BE2C (cell line): ENCODE data around the gene CD93. TPM values are rescaled to one million over a fixed set of nuclear protein-coding genes. Genes with fewer than 3 reads are reported as not detected.

Experiments used
- DNase-seq: peaks from one replicate; pipeline ENCODE4 v3.0.0-alpha.2; 2020
- H3K27me3 ChIP-seq: fragments of 250-450 bp; sonication (Bioruptor Pico); 2 replicates; pipeline ENCODE4 v1.5.1; 2020; ENCODE audit warnings: mild to moderate bottlenecking
- H3K36me3 ChIP-seq: fragments of 250-450 bp; sonication (Bioruptor Pico); 2 replicates; pipeline ENCODE4 v1.5.1; 2020; ENCODE audit warnings: mild to moderate bottlenecking
- H3K4me1 ChIP-seq: fragments of 250-450 bp; sonication (Bioruptor Pico); 2 replicates; pipeline ENCODE4 v1.5.1; 2020
- H3K4me3 ChIP-seq: 2 replicates; pipeline ENCODE4 v1.5.1; 2011; ENCODE audit warnings: low read depth, low read length
- H3K9me3 ChIP-seq: fragments of 250-450 bp; sonication (Bioruptor Pico); 2 replicates; pipeline ENCODE4 v1.5.1; 2020
- polyA plus RNA-seq: library from polyadenylated mRNA; unstranded; fragments of >200 nt; gene quantifications from one replicate; pipeline ENCODE4 v1.2.1, GENCODE V29; 2012; ENCODE audit warnings: low read depth, missing spikeins; ENCODE audit not compliant: insufficient read length, insufficient read depth
- TF ChIP-seq, protein P1 (sequence below): IDR thresholded peaks from 2 replicates; pipeline ENCODE4 v1.5.1; 2012; ENCODE audit warnings: mild to moderate bottlenecking, low read depth, low read length

The CD93 gene, protein sequence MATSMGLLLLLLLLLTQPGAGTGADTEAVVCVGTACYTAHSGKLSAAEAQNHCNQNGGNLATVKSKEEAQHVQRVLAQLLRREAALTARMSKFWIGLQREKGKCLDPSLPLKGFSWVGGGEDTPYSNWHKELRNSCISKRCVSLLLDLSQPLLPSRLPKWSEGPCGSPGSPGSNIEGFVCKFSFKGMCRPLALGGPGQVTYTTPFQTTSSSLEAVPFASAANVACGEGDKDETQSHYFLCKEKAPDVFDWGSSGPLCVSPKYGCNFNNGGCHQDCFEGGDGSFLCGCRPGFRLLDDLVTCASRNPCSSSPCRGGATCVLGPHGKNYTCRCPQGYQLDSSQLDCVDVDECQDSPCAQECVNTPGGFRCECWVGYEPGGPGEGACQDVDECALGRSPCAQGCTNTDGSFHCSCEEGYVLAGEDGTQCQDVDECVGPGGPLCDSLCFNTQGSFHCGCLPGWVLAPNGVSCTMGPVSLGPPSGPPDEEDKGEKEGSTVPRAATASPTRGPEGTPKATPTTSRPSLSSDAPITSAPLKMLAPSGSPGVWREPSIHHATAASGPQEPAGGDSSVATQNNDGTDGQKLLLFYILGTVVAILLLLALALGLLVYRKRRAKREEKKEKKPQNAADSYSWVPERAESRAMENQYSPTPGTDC
- polyA plus RNA-seq, result 0.17 TPM

DNA sequence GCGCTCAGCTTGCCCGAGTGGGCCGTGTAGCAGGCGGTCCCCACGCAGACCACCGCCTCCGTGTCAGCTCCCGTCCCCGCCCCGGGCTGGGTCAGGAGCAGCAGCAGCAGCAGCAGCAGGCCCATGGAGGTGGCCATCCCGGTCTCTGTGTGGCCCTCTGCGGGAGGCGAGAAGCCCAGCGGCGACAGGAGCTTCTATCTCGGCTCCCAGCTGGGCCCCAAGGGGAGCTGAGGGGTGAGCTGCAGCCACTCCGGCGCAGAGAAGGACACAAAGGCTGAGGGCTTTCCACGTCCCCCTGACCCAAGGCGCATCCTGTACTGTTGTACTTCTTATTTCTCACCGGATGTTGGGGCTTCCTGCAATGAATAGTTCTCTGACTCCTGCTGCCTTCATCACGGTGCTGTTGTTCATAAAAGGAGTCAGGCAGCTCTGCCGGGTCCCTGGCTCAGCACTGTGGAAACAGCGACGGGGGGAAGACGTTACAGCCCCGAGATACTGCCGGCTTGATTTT lies at the start of gene CD93:
CD93 (minus strand) TSS at position 269 of the 511 bp plus-strand sequence; CDS start at position 137, 132 bp downstream.
- TF ChIP-seq, protein P1, sequence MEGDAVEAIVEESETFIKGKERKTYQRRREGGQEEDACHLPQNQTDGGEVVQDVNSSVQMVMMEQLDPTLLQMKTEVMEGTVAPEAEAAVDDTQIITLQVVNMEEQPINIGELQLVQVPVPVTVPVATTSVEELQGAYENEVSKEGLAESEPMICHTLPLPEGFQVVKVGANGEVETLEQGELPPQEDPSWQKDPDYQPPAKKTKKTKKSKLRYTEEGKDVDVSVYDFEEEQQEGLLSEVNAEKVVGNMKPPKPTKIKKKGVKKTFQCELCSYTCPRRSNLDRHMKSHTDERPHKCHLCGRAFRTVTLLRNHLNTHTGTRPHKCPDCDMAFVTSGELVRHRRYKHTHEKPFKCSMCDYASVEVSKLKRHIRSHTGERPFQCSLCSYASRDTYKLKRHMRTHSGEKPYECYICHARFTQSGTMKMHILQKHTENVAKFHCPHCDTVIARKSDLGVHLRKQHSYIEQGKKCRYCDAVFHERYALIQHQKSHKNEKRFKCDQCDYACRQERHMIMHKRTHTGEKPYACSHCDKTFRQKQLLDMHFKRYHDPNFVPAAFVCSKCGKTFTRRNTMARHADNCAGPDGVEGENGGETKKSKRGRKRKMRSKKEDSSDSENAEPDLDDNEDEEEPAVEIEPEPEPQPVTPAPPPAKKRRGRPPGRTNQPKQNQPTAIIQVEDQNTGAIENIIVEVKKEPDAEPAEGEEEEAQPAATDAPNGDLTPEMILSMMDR, result no peak
- no peak for DNase-seq
- Histone ChIP-seq H3K4me3 (no peak within 1 kb of the TSS), H3K27me3 (no peaks in the 10 kb centered on the region), H3K4me1 (no peaks in the 10 kb centered on the region), H3K9me3 (no peaks in the 10 kb centered on the region), H3K36me3 (no peaks in the 10 kb centered on the region)

DNA sequence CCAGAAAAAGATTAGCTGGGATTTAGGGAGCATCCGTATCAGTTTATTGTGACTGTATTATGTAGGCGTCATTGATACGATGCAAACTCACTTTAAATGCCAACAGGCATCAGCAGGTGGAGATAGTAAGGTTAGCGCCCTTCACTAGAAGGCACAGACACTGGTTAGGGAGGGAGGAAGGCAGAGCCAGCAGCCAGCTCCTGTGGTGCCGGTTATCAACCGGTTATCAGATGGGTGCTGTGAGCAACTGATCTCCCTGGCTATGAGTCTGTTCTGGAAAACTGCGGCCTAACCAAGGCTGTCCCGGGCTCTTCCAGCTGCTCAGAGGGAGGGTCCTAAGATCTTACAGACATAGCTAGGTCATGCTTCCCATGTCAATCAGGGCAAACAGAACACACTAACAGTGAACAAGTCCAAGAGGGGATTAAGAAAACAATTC lies 47.5 kb upstream of the CD93 start:
- no peak overlapping the region for H3K4me3 ChIP-seq
- TF ChIP-seq, protein P1, result no peak
- H3K36me3 ChIP-seq, result no peaks in the 10 kb centered on the region
- no peaks in the 10 kb centered on the region for H3K9me3 ChIP-seq
- no peak for DNase-seq
- no peaks in the 10 kb centered on the region for H3K4me1 ChIP-seq
- no peaks in the 10 kb centered on the region for H3K27me3 ChIP-seq

DNA sequence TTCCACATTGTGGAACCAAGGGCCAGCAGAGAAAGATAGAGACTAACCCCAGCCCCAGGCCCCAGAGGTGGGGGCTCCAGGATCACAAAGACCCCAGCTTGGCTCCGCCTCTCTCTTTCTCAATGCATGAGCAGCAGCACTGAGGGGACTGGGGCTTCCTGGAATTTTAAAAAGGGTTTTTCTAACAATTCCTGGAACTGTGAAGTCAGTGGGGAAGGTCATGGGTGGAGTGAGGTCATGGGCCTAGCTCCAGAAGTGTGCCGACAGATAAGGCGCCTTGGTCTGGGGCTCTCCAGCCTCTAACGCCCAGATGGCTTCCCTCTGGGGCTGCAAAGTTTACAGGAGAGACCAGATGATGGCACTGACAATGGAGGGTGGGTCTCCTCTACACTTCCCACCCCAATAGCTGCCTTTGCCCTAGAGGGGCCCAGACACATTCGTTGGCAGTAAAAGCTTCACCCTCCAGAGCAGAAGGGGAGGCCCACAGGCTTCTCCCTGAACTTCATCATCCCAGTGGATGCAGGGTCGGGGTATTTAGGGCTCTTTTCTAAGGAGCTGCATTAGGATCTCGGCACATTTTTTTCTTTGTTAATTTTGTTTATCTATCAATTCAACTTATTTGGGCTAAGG lies 46.9 kb upstream of the CD93 start:
- no peaks in the 10 kb centered on the region for H3K9me3 ChIP-seq
- DNase-seq, result no peak
- no peaks in the 10 kb centered on the region for H3K27me3 ChIP-seq
- TF ChIP-seq, protein P1, result no peak
- H3K4me1 ChIP-seq, result no peaks in the 10 kb centered on the region
- H3K4me3 ChIP-seq, result no peak overlapping the region
- no peaks in the 10 kb centered on the region for H3K36me3 ChIP-seq

DNA sequence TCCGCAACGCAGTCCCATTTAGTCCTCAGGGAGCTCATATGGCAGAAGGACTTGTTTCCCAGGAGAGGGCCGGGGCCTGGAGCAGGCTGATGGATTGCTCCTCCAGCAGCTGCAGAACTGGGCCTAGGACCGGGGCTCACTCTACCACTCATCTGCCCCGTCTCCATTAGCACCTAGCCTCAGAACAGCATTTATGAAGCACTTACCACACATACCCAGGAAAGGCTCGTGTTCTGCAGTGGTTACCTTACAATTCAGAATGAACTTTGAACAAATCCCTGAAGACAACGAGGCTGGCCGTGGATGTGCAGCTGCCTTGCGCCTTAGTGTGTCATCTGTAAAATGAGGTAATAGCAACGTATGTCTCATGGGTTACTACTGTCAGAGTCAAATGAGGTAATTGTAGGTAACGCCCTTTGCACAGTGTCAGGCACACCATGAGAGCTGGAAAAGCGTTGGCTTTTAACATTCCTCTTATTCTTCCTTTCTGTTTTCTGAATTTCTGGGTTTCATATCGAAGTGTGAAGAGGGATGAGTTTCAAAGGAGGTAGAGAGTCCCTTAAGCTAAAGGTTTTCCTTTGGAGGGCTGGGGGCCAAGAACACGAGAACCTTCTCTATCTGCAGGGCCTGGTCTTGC lies 46.3 kb upstream of the CD93 start:
- no peaks in the 10 kb centered on the region for H3K27me3 ChIP-seq
- no peaks in the 10 kb centered on the region for H3K36me3 ChIP-seq
- no peak overlapping the region for H3K4me3 ChIP-seq
- TF ChIP-seq, protein P1, result no peak
- H3K9me3 ChIP-seq, result no peaks in the 10 kb centered on the region
- no peaks in the 10 kb centered on the region for H3K4me1 ChIP-seq
- DNase-seq, result no peak

DNA sequence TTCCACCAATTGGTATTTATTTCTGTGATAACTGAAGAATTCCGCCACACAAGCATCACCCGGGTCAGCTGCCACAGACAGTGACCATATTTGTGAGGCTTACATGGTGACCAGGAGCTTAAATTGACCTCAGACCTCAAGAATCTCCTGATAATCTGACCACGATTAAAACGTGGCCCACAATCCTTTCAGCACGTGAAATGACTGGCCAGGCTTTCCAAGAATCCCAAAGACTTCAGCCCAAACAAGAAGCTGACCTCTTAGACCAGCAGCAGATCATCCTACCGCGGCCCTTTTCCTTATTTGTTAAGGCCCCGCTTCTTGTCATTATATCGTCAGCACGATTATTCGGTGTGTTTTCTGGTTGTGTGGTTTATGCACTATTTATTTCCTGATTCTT lies 45.6 kb upstream of the CD93 start:
- H3K4me1 ChIP-seq, result no peaks in the 10 kb centered on the region

More for the DNA sequence above, 45.6 kb upstream of the CD93 start:
- no peak for DNase-seq
- TF ChIP-seq, protein P1, result no peak
- Histone ChIP-seq H3K27me3 (no peaks in the 10 kb centered on the region), H3K36me3 (no peaks in the 10 kb centered on the region), H3K4me3 (no peak overlapping the region), H3K9me3 (no peaks in the 10 kb centered on the region)
